AG10803 (cell line): ENCODE measurements around the gene TCF7L1.

Experiments used
- DNase-seq: peaks from one replicate; pipeline ENCODE4 v3.0.0; 2010; ENCODE audit warnings: low read depth
- H3K4me3 ChIP-seq: 2 replicates; pipeline ENCODE4 v1.5.1; 2011; ENCODE audit warnings: mild to moderate bottlenecking, low read length, control low read depth
- TF ChIP-seq, protein P1 (sequence below): conservative IDR thresholded peaks from 2 replicates; pipeline ENCODE4 v1.5.1; 2011; ENCODE audit warnings: mild to moderate bottlenecking, low read length, control low read depth, inconsistent platforms

TCF7L1 gene

DNA sequence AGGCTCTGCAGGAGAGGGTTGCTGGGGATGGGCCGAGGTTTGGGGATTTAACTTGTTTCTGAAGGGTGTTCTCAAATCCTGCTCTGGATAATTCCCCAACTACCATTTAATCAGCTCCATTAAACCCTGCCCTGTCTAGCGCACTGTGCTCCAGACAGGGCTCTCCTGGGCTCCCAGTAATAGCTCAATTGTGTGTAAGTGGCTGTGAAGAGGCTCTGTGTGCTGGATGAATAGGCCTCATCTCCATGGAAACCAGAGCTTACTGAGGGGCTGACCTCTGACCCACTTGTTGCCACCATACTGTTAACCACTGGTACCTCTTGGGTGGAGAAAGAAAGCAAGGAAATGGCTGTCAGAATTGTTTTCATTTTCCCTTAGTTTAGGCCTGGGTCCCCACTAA, 101.7 kb downstream of the TCF7L1 start:
- DNase-seq: no peak
- H3K4me3 ChIP-seq: no peak overlapping the region
- TF ChIP-seq, protein P1, sequence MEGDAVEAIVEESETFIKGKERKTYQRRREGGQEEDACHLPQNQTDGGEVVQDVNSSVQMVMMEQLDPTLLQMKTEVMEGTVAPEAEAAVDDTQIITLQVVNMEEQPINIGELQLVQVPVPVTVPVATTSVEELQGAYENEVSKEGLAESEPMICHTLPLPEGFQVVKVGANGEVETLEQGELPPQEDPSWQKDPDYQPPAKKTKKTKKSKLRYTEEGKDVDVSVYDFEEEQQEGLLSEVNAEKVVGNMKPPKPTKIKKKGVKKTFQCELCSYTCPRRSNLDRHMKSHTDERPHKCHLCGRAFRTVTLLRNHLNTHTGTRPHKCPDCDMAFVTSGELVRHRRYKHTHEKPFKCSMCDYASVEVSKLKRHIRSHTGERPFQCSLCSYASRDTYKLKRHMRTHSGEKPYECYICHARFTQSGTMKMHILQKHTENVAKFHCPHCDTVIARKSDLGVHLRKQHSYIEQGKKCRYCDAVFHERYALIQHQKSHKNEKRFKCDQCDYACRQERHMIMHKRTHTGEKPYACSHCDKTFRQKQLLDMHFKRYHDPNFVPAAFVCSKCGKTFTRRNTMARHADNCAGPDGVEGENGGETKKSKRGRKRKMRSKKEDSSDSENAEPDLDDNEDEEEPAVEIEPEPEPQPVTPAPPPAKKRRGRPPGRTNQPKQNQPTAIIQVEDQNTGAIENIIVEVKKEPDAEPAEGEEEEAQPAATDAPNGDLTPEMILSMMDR: no peak

DNA sequence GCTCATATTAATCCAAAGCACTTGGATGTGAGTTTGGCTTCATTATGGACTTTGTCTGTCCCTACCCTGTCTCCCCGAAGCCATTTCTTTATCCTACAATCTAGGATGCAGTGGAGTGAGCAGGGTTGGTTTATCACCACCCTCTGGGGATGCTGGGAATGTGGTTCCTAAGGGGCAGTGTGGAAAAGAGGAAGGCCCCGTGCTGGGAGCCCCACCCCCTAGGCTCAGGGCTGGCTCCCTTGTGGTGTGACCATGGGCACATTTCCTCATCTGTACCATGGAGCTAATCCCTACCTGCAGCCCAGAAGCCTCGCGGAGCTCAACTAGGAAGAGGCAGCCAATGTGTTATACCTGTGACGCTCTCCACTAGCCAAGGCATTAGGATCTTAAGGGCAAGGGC, 102.1 kb downstream of the TCF7L1 start:
- H3K4me3 ChIP-seq: no peak overlapping the region
- no peak for DNase-seq
- TF ChIP-seq, protein P1: no peak

- no peak overlapping the region for H3K4me3 ChIP-seq
- no peak for DNase-seq
- TF ChIP-seq, protein P1: no peak
These were observed 102.9 kb downstream of the TCF7L1 start for GRCh38 chr2:85236084-85236483.

- TF ChIP-seq, protein P1: no peak
- no peak for DNase-seq
- no peak overlapping the region for H3K4me3 ChIP-seq
These were observed 104.8 kb downstream of the TCF7L1 start for GRCh38 chr2:85237849-85238565.

DNA sequence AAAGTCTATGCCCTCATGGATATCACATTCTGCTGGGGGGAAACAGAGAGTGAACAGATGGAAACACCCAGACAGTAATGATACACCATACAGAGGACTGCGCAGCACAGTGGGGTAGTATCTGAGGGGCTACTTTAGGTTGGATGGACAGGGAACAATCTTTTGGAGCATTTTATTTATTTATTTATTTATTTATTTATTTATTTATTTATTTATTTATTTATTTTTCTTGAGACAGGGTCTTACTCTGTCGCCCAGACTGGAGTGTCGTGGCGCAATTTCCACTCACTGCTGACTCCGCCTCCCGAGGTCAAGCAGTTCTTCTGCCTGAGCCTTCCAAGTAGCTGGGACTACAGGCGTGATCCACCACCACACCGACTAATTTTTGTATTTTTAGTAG, 105.4 kb downstream of the TCF7L1 start:
- DNase-seq: no peak
- TF ChIP-seq, protein P1: no peak
- no peak overlapping the region for H3K4me3 ChIP-seq

GRCh38 chr2:85239102-85239501, 105.9 kb downstream of the TCF7L1 start:
- TF ChIP-seq, protein P1: no peak
- no peak for DNase-seq
- no peak overlapping the region for H3K4me3 ChIP-seq

DNA sequence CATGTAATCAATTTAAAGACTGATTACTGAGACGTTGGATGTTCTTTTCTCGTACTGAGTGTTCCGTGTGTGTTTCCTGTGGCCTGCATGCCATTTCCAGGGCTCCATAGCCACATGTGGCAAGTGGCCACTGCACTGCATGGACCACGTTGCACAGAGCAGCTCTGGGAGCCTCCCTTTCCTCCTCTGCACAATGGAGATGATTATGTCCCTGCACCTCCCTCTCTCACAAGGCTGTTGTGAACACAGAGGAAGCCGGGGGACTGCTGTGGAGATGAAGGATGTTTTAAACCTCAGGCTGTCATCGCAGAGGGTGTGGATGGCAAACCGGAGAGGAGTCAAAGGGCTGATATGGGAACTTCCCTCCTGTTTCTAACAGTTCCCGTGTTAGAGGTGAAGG, 106.9 kb downstream of the TCF7L1 start:
- H3K4me3 ChIP-seq: no peak overlapping the region
- DNase-seq: no peak
- TF ChIP-seq, protein P1: no peak
